Measurements from ENCODE around the gene GULP1.
"Not testable (repeated sequence)": the region's sequence is repeated elsewhere in the genome, so short reads cannot be mapped to it uniquely, and the experiment has no call there.

Gene GULP1

GRCh38 chr2:188459061-188459460 lies 167.4 kb downstream of the GULP1 start:
- in situ Hi-C loops (cut with MboI; ENCODE audit: low sequenced_read_pairs), result no loop called here

DNA sequence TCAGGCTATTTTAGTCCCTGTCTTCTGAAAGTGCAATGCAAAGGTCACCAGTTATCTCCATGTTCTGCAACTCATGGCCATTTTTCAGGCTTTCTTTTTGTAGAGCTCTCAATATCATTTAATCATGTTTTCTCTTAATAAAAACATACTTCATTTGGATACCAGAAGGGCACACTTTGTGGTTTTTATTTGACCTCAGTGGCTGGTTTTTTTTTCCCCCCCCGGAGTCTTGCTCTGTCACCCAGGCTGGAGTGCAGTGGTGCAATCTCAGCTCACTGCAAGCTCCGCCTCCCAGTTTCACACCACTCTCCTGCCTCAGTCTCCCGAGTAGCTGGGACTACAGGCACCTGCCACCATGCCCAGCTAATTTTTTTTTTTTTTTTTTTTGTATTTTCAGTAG lies 174.4 kb downstream of the GULP1 start:
- in situ Hi-C loops (cut with MboI; ENCODE audit: low sequenced_read_pairs), result not testable (repeated sequence)

DNA sequence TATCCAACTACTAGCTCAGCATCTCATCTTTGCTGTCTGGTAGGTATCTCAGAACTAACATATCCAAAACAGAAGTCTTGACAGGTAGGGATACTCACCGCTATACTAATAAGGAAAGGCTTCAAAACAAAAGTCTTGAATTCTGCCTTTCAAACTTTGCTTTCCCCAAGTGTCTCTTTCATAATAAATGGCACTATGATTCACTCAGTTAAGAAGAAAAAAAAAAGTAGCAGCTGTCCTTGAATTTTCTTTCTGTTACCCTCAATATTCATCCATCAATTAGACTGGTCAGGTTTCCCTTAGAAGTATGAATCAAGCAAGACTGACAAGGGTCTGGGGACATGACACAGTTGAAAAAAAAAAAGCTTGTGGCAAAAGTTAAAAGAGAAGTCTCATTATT lies 175.1 kb downstream of the GULP1 start:
- in situ Hi-C loops (cut with MboI; ENCODE audit: low sequenced_read_pairs), result no loop called here

- in situ Hi-C loops (cut with MboI; ENCODE audit: low sequenced_read_pairs), result no loop called here
These were observed 179.5 kb downstream of the GULP1 start for GRCh38 chr2:188471166-188471565.

- in situ Hi-C loops (cut with MboI; ENCODE audit: low sequenced_read_pairs), result no loop called here
These were observed 181.6 kb downstream of the GULP1 start for GRCh38 chr2:188473306-188473705.

DNA sequence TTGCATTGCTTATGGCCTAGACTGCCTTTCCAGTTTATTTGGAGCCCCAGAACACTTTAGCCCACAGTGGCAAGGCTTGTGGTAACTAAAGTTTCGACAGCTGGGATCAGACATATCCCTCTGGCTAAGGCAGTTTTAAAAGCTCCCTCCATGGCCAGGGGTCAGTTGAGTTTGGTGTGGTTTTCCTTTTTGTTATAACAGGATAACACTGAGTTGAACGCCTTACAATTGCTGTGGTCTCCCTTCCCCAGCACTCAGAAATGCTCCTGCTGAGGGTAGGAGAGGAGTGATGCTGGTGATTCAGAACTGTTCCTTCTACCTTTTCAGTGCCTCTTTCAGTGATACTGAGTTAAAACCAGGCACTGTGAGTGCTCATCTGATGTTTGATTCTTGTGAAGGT lies 182.6 kb downstream of the GULP1 start:
- in situ Hi-C loops (cut with MboI; ENCODE audit: low sequenced_read_pairs), result no loop called here

DNA sequence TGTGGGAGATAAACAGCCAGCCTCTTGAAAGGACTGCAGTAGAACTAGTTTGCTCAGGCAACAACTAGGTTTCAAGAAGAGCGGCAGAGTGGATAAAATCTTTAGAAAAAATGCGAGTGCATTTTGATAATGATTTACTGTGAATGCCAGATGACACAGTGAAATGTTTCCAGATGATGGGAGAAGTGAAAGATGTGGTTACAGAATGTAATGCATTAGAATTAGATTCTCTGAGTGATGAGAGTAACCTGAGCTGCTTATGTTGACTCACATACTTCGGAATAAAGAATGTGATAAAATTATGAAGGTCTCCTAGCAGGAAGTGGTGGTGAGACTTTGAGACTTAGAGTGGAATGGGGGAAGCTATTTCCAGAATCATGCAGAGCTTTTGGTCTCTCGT lies 184.3 kb downstream of the GULP1 start:
- in situ Hi-C loops (cut with MboI; ENCODE audit: low sequenced_read_pairs), result no loop called here

DNA sequence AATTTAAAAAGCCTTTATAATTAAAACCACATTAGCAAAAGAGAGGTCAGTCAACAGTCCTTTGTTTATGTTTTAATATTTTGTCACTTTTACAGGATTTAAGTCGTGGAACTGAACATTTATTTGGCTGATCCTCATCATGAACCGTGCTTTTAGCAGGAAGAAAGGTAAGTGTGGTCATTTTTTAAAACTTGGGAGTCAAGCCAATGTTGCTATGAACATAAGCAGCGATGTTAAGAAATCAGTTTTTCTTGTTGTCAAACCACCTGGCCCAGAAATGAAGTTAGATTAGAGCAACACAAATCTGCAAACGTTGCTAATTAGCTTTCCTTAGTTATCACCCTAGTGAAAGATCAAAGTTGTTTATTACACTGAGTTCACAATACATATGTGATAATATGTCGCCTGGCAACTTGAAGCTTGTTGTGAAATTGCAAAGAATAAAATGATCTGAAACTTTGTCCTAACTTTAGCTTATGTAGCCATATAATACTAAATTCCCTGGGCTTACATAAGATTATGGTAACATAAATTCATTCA lies 186.0 kb downstream of the GULP1 start:
- in situ Hi-C loops (cut with MboI; ENCODE audit: low sequenced_read_pairs), result no loop called here

GRCh38 chr2:188478724-188479123 lies 187.1 kb downstream of the GULP1 start:
- in situ Hi-C loops (cut with MboI; ENCODE audit: low sequenced_read_pairs), result no loop called here

DNA sequence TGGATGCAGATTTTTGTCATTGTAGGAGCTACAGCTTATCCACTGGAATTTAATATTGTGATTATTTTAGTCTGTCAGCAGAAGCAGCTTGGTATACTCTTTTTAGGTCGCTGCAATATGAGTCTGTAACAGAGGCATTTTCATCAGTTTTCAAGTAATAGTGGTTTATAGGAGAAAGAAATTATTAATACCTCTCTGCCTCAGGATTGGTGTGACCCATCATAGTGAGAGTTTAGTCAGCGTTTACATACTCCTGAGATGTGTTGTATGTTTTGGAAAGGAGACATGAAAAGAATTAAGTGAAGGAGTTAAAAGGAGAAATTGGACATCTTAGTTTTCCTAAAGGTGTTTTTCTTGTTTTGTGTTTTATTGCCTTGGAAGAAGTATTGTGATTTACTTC lies 189.8 kb downstream of the GULP1 start:
- in situ Hi-C loops (cut with MboI; ENCODE audit: low sequenced_read_pairs), result no loop called here

GRCh38 chr2:188485496-188485895 lies 193.8 kb downstream of the GULP1 start:
- in situ Hi-C loops (cut with MboI; ENCODE audit: low sequenced_read_pairs), result no loop called here

DNA sequence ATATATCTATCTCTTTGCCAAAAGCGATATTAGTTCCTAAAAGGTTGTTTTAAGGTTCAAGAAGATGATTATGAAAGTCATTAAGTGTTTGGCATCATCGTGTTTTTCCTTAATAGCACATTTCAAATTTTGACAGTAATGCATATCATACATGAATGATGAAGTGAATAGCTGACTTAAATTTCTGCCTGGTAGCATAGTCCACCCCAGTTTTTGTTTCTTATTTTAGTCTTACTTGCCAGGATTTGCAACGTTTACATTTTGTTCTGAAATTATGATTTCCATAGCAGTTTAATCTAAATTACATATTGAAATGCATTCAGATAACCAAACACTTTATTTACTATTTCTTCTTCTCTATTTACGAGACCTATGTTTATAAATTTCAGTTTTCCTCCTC lies 201.1 kb downstream of the GULP1 start:
- in situ Hi-C loops (cut with MboI; ENCODE audit: low sequenced_read_pairs), result no loop called here

- in situ Hi-C loops (cut with MboI; ENCODE audit: low sequenced_read_pairs), result no loop called here
These were observed 203.2 kb downstream of the GULP1 start for GRCh38 chr2:188494906-188495305.

DNA sequence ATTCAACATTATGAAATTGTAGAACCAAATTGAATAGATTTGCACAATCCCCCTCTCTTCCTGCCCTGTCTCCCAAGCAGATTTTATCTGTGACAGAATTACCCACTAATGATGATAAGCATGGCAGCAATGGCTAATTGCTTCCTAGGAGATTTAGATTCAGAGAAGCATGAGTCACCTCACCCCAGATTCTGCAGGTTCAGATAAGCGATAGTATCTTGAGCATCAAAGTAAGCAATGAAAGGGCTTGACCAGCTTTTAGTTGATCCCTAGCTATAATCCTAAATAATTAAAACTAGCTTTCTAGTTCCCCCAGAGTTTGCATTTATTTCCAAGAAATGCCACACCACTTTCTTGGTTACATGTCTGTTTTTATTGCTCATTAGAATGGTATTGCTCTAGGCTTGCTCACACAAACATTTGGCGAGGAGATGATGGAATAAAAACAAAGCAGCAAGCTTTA lies 204.3 kb downstream of the GULP1 start:
- in situ Hi-C loops (cut with MboI; ENCODE audit: low sequenced_read_pairs), result no loop called here

- in situ Hi-C loops (cut with MboI; ENCODE audit: low sequenced_read_pairs), result no loop called here
These were observed 206.1 kb downstream of the GULP1 start for GRCh38 chr2:188497726-188498125.

DNA sequence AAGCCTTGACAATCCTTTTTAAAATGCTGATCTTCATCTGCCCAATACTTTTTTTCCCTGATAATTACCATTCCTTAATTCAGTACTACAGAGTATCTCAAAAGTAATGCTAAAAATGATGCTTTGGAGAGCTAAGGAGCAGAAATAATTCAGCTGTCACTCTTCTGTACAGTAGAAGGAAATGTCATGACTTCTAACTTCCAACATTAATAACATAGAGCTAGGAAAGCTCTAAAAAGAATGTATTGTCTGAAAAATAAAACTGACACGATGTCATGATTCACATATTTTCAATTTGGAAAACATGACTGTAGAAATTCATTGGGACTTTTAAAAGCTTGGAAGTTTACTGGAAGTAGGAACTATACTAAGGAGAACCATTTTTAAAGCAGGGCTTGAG lies 212.3 kb downstream of the GULP1 start:
- in situ Hi-C loops (cut with MboI; ENCODE audit: low sequenced_read_pairs), result no loop called here

- in situ Hi-C loops (cut with MboI; ENCODE audit: low sequenced_read_pairs), result no loop called here
These were observed 215.2 kb downstream of the GULP1 start for GRCh38 chr2:188506843-188507242.

DNA sequence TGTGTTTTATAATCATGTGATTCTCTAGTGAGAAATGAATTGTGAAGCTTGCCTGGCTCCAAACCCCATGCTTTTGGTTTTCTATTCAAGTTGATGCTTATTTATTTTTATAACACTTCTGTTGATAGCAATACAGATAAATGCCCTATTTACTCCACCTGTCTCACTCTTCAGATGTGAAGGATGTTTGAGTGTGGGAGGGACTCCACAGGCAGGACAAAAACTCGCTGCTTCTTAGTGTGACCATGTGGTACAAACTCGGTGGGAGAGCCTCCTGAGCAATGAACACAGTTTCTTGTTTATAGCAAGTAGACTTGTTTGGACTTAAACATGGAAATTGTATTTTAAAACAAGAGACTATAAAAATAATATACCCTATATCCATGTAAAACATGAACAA lies 219.7 kb downstream of the GULP1 start:
- in situ Hi-C loops (cut with MboI; ENCODE audit: low sequenced_read_pairs), result no loop called here

GRCh38 chr2:188512456-188512855 lies 220.8 kb downstream of the GULP1 start:
- in situ Hi-C loops (cut with MboI; ENCODE audit: low sequenced_read_pairs), result no loop called here

DNA sequence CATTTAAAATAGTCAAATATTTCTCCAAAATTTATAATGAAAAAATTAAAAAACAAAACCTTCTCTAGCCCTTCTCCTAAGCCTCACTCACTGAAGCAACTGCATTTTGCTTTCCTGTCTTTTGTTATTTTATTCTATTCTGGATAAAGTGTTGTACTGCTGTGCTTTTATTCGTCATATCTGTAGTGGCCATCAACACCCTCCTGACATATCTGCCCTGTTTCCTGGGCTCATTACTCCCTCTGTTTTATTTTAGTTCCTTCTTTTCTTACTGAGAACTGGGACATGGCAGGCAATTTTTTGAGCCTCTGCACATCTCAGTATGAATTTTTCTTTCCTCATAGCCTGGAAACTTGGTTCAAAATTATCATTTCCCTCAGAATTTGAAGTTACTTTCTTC lies 224.2 kb downstream of the GULP1 start:
- in situ Hi-C loops (cut with MboI; ENCODE audit: low sequenced_read_pairs), result no loop called here

DNA sequence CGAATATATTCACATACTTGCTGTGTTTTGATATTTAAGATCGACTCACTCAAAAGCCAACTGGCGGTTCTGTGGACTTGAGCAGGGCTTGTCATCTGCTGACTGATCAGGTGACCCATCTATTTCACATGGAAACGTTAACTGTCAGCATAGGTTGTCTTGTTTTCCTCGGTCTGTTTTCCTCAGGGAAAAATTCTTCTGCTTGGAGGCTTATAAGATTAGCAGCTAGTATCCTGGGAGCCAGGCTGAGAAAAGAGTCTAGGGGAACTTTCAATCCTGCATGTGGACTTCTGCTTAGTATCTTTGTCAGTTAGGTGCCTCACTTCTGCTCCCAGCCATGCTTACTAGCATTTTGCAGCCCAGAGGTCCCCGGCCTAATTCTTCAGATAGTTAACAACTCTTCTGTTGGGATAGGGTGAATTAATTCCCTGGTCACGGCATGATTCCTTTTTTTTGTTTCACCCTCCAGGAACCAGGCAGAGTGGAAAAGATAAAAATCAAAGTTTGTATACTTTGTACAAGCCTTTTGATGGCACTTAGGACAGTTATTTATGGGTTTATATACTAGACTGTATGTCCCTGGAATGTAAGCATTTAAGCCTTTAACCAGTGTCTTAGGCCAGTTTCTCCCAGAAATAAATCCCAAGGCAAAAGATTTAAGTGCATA lies 226.0 kb downstream of the GULP1 start:
- in situ Hi-C loops (cut with MboI; ENCODE audit: low sequenced_read_pairs), result no loop called here

DNA sequence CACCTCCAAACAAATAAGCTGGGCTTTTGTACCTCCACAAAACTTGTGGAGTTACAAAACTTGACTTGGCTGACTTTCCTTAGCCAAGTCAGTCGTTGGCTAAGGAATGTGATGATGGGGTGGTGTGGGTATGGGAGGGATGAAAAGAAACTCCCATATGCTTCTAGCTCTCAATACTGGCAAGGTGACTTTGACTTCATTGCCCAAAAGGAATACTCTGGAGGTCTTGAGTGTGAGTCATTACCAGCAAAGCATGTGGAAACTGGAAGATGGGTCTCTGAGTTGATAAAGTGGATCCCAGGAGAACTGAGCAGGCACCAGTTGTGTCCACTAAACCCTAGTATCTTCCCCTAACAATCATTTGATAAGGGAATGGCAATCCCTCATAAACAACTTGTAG lies 226.7 kb downstream of the GULP1 start:
- in situ Hi-C loops (cut with MboI; ENCODE audit: low sequenced_read_pairs), result no loop called here

DNA sequence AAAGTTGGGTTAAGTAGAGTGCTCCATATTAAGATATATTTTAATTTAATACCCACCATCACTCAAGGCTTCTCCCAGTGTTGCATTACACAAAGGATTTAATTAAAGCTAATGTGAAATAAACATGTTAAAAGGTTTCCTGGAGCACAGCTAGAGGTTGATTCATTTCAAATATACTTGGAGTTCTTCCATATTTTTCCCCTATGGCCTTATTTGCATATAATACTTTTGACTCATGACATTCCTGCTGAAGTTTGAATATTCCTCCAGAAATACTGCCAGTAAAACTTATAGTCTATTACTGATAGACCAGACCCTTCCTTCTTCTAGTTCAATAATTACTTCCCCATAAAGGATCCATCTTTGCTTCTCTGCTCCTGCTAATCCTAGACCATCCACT lies 227.5 kb downstream of the GULP1 start:
- in situ Hi-C loops (cut with MboI; ENCODE audit: low sequenced_read_pairs), result no loop called here

All from HL-60/S4 treated with phorbol 12-myristate 13-acetate at 8.2 ng/mL for 4 days and 3 days (cell line).